GM12873 (cell line): ENCODE results near the gene HLA-B.

ENCODE experiments used
- TF ChIP-seq, protein P1 (sequence below): IDR thresholded peaks from 2 replicates; pipeline ENCODE4 v1.5.1; 2012; ENCODE audit warnings: low read depth, mild to moderate bottlenecking, moderate library complexity, low read length, control low read depth; ENCODE audit not compliant: insufficient read depth; ENCODE audit errors: missing control alignments

Gene HLA-B

DNA sequence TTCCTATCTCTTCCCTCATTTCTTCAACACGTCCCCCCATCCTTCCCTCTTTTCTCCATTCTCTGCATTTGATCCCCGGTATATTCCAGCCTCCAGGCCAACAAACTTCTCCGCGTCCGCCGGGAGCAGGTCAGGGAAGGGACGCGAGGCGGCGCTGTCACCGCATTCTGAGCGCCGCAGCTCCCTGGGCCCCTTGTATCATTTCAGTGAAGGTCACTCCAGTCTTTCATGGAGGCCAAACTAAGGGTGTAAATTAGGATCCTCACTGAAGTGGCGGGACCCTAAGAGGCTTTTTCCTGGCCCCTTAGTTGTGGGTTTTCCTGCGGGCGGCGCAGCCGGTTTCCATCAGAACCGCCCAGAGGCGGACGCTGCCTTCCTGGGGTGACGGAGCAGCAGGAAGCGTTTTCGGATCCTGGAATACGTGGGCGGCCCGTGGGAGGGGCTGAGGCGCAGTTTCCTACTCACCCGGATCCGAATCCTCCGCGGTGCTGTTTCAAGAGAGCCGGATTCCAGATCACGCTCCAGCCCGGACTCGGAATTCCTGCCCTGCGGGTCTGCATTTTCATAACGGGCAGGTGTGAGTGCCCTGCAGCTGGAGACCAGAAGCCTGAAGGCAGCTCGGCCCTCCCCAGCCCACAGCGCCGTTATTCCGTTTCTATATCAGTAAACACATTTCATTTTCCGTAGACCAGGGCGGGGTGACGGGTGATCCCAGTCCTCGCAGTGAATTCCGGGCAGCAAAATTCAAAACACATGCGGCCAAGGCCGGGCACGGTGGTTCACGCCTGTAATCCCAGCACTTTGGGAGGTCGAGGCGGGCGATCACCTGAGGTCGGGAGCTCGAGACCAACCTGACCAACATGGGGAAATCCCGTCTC is 42.8 kb upstream of the HLA-B start:
- TF ChIP-seq, protein P1, sequence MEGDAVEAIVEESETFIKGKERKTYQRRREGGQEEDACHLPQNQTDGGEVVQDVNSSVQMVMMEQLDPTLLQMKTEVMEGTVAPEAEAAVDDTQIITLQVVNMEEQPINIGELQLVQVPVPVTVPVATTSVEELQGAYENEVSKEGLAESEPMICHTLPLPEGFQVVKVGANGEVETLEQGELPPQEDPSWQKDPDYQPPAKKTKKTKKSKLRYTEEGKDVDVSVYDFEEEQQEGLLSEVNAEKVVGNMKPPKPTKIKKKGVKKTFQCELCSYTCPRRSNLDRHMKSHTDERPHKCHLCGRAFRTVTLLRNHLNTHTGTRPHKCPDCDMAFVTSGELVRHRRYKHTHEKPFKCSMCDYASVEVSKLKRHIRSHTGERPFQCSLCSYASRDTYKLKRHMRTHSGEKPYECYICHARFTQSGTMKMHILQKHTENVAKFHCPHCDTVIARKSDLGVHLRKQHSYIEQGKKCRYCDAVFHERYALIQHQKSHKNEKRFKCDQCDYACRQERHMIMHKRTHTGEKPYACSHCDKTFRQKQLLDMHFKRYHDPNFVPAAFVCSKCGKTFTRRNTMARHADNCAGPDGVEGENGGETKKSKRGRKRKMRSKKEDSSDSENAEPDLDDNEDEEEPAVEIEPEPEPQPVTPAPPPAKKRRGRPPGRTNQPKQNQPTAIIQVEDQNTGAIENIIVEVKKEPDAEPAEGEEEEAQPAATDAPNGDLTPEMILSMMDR: peak; percentile 92

DNA sequence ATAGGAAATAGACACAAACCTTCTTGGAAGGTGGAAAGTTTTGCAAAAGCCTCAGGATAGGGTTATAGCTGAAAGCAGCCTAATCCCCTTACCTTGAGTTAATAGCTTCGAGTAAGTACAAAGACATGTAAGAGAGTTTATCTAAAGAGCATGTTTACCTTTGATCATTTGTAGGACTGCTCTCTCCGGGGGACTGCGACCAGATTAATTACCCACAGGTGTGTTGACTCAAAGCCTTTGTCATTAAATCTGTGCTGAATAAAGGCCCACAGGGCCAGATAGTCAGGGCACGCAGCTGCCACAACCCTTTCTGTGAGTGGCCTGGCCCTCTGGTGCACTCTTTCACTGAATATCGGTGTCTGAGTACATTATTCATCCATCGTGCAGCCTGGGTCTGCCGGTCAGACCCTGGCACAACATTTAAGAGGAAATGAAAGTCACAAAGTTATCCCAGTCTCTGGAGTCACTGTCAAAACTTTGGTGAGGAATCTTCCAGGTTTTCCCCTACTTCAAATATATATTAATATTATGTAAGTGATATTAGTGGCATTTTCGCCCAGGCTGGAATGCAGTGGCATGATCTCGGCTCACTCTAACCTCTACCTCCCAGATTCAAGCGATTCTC is 41.0 kb upstream of the HLA-B start:
- TF ChIP-seq, protein P1: no peak

DNA sequence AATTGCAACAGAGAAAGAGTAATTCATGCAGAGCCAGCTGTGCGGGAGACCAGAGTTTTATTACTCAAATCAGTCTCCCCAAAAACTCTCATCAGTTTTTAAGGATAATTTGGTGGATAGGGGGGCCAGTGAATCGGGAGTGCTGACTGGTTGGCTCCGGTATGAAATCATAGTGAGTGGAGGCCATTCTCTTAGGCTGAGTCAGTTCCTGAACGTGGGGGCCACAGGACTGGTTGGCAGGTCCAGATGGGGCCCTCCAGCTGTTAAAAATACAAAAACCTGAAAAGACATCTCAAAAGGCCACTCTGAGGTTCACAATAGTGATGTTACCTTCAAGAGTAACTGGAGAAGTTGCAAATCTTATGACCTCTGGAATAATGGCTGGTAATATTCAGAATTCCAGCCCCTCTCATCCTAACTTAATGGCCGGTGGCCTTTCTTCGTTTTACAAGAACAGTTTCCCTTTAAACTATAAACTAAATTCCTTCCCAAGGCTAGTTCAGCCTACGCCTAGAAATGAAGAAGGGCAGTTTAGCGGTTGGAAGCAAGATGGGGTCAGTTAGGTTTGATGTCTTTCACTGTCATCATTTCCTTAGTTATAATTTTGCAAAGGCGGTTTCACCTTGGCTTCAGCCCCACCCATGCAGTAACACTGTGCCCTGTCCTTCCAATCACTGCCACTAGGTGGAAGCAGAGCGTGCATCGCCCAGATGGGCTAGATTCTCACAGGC is 39.6 kb upstream of the HLA-B start:
- TF ChIP-seq, protein P1: peak; percentile 87

DNA sequence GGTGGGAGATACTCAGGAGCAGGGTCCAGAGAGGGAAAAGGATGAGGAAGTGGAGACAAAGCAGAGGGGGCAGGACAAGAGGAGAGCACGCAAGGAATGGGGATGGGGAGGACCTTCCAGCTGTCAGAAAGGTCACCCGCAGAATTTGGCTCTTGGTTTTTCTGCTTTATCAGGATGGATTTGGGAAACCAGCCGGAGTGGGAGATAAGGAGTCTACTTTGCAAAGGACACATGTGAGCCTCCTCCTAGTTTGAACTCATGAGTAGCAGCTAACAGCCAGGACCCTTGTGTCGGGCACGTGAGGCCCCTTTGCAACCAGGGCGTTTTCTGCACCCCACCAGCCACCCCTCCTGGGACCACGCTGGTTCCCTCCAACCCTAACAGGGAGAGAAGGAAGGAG is 38.9 kb upstream of the HLA-B start:
- TF ChIP-seq, protein P1: no peak

DNA sequence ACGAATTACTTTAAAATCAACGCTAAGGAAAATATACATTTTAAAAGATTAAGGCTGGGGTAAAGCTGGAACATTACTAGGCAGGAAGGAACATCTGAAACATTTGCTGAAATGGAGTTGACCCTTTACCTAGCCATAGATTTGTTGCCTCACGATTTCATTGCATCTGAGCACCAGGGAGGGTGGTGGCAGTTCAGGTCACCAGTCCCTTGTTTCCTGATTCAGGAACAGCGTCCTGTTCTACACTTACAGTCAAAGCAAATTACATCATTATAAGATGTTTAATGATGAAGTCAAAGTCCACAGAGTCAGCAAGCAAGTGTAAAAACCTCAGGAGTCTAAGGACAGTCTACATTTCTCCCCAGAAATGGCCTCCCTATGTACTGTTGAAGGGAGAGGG is 37.4 kb upstream of the HLA-B start:
- TF ChIP-seq, protein P1: no peak

DNA sequence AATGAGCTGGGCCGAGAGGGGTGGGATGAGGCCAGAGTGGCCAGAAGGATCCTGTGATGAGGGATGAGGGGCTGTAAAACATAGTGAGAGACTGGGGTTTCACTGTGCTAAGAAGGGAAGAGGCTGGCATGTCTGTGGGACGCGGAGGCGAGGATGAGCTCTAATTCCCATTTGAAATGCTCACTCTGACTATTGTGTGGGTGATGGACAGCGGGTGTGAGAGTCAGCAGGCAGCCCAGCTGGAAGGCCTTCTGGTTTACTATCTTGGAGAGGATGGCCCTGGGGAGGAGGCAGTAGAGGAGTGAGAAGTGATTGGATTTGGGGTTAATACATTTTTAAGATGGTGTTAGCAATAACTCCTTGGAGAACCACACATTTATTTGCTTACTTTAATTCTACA is 37.0 kb upstream of the HLA-B start:
- TF ChIP-seq, protein P1: no peak

DNA sequence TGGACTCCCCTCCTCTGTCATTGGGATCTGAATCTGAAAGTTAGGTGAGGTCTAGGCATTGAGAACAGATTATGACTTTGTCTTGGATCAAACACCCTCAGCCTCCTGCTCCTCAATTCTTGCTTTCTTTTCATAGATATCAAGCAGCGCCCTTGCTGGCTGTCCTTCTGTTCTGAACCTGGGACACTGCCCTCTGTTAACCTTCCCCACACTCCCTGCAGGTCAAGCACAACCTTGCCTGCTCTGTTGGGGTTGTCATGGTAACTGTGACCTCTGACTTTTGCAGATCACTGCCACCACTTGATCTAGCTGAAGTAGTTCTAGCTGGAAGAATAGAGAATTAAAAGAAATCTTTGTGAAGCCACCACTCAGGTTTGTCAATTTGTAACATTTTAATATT is 30.0 kb upstream of the HLA-B start:
- TF ChIP-seq, protein P1: no peak
